ENCODE measurements around the gene CDH6.

- TF ChIP-seq ZBTB40 (IDR thresholded peaks at IDR 0.05; ENCODE audit: borderline replicate concordance) (no peak), JUNB (IDR thresholded peaks at IDR 0.05) (no peak), POLR2A (IDR thresholded peaks at IDR 0.05; ENCODE audit: low read depth, low read length) (no peak), EGR1 (IDR thresholded peaks at IDR 0.05; ENCODE audit: borderline replicate concordance in 1 of 2, low read depth in 2 of 2, low read length in 2 of 2) (no peak), ZBTB11 (CRISPR knock-in tag; IDR thresholded peaks at IDR 0.05) (no peak), MLLT1 (IDR thresholded peaks at IDR 0.05) (no peak), CTCF (IDR thresholded peaks at IDR 0.05 in 2 of 3, conservative IDR thresholded peaks at IDR 0.05 in 1 of 3; ENCODE audit: control insufficient read depth in 2 of 3, extremely low read depth in 1 of 3, insufficient read depth in 1 of 3, low read depth in 3 of 3, low read length in 3 of 3) (no peak), BRCA1 (IDR thresholded peaks at IDR 0.05; ENCODE audit: low read depth, low read length) (no peak), SP1 (IDR thresholded peaks at IDR 0.05; ENCODE audit: low read depth, low read length) (no peak), CHD1 (IDR thresholded peaks at IDR 0.05; ENCODE audit: low read depth, low read length) (no peak), BHLHE40 (IDR thresholded peaks at IDR 0.05; ENCODE audit: borderline replicate concordance in 1 of 2, low read depth in 2 of 2, low read length in 1 of 2) (no peak), MYC (IDR thresholded peaks at IDR 0.05; ENCODE audit: insufficient read depth, insufficient read length, insufficient replicate concordance, low read length, severe bottlenecking) (no peak)
These were observed 31.6 kb downstream of the CDH6 start for GRCh38 chr5:31225118-31225517.
